Measurements from ENCODE around the gene OR10A4. TPM values are rescaled to one million over a fixed set of nuclear protein-coding genes. Genes with fewer than 3 reads are reported as not detected.

The OR10A4 gene
- total RNA-seq, 1 donor from 2014 or later = not detected

- no peak overlapping the region for H3K27ac ChIP-seq
- ATAC-seq (no peak), DNase-seq (no peak)
- no peaks in the 10 kb centered on the region for H3K36me3 ChIP-seq
- H3K27me3 ChIP-seq = no peaks in the 10 kb centered on the region
- TF ChIP-seq CTCF (IDR thresholded peaks at IDR 0.05) = no peak
- no peaks in the 10 kb centered on the region for H3K4me1 ChIP-seq
- no peaks in the 10 kb centered on the region for H3K9me3 ChIP-seq
- intact Hi-C loops (cut with DNase I) = loop anchor here (10.0 kb wide), 1 partner anchor 575 kb away; no protein-coding TSS in a partner anchor
- no peak overlapping the region for H3K4me3 ChIP-seq
Observed at GRCh38 chr11:6919698-6920097, 43.3 kb downstream of the OR10A4 start.

- H3K27me3 ChIP-seq = no peaks in the 10 kb centered on the region
- no peaks in the 10 kb centered on the region for H3K36me3 ChIP-seq
- intact Hi-C loops (cut with DNase I) = loop anchor here (10.0 kb wide), 1 partner anchor 576 kb away; no protein-coding TSS in a partner anchor
- no peak for ATAC-seq
- H3K27ac ChIP-seq = no peak within 1 kb of the TSS
- TF ChIP-seq CTCF (IDR thresholded peaks at IDR 0.05) = no peak
- no peak within 1 kb of the TSS for H3K4me3 ChIP-seq
- no peaks in the 10 kb centered on the region for H3K4me1 ChIP-seq
- H3K9me3 ChIP-seq = no peaks in the 10 kb centered on the region
- no peak for DNase-seq
Observed at GRCh38 chr11:6920702-6921101, 44.3 kb downstream of the OR10A4 start, which contains the start of gene OR2D3. Gene OR2D3 (plus strand): TSS chr11:6921002. CDS start chr11:6921002, 0 bp downstream.

DNA sequence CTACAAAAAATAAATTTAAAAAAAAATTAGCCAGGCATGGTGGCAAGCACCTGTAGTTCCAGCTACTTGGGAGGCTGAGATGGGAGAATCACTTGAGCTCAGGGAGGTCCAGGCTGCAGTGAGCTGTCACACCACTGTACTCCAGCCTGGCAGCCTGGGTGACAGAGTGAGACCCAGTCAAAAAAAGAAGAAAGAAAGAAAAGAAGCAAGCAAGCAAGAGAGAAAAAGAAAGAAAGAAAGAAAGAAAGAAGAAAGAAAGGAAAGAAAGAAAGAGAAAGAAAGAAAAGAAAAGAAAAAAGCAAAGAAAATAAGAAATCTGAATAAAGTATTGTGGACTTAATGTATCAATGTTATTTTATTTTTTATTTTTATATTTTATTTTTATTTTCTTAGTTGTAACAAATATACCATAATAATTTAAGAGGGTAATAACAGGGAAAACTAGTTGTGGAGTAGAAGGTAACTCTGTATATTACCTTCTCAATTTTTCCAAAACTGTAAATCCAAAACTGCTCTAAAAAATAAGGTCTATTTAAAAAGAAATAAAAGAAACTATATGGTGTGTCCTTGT lies 48.7 kb downstream of the OR10A4 start:
- TF ChIP-seq CTCF (IDR thresholded peaks at IDR 0.05) = no peak
- H3K36me3 ChIP-seq = no peaks in the 10 kb centered on the region
- no peaks in the 10 kb centered on the region for H3K9me3 ChIP-seq
- ATAC-seq (no peak), DNase-seq (no peak)
- H3K4me1 ChIP-seq = peaks cover 9% of the 10 kb centered on the region
- intact Hi-C loops (cut with DNase I) = loop anchor here (10.0 kb wide), 1 partner anchor 580 kb away; no protein-coding TSS in a partner anchor
- no peaks in the 10 kb centered on the region for H3K27me3 ChIP-seq
- H3K4me3 ChIP-seq = no peak overlapping the region
- no peak overlapping the region for H3K27ac ChIP-seq

DNA sequence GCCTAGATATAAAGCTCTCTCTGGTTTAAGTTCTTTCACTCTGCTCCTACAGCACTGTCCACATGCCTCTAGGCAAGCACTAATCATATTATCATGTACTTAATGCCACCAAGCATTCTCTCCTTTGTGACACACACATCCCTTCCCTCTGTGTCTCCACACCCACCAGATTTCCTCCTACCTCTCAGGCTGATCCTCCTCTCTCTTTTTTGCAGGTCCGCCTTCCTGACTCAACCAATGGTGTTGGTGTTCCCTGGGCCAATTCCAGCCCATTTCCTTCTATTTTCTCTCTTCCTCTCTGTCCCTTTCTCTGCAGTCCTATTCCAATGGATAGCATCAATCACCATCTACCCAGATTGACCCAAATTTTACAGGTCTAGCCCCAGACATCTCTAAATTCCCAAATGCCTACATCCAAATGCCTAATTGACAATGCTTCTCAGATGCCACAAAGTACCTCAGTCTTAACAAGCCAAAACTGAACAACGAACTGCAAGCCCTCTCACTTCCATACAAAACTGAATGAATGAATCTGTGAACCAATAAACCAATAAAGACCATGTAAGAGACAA lies 49.3 kb downstream of the OR10A4 start:
- ATAC-seq (no peak), DNase-seq (no peak)
- Histone ChIP-seq H3K36me3 (no peaks in the 10 kb centered on the region), H3K4me1 (peaks cover 9% of the 10 kb centered on the region), H3K27ac (peak overlapping the region; percentile 61), H3K9me3 (no peaks in the 10 kb centered on the region), H3K27me3 (no peaks in the 10 kb centered on the region), H3K4me3 (peak overlapping the region; percentile 70)
- intact Hi-C loops (cut with DNase I) = loop anchor here (10.0 kb wide), 1 partner anchor 581 kb away; no protein-coding TSS in a partner anchor
- no peak for TF ChIP-seq CTCF (IDR thresholded peaks at IDR 0.05)

GRCh38 chr11:6926208-6927029 lies 50.0 kb downstream of the OR10A4 start, which contains the start of gene ZNF215:
Gene ZNF215 (plus strand): TSS chr11:6926426. CDS start chr11:6932273, 5,847 bp downstream.
- H3K9me3 ChIP-seq = no peaks in the 10 kb centered on the region
- peak within 1 kb of the TSS; percentile 61 for H3K27ac ChIP-seq
- no peaks in the 10 kb centered on the region for H3K36me3 ChIP-seq
- DNase-seq (peak; percentile 91), ATAC-seq (peak; percentile 94)
- no peaks in the 10 kb centered on the region for H3K27me3 ChIP-seq
- peaks cover 9% of the 10 kb centered on the region for H3K4me1 ChIP-seq
- peak within 1 kb of the TSS; percentile 70 for H3K4me3 ChIP-seq
- intact Hi-C loops (cut with DNase I) = loop anchor here (10.0 kb wide), 1 partner anchor 582 kb away; no protein-coding TSS in a partner anchor
- TF ChIP-seq CTCF (IDR thresholded peaks at IDR 0.05) = no peak

Measured in upper lobe of right lung (tissue), 1 donor.